Activated CD4-positive, alpha-beta T cell treated with anti-CD3 and anti-CD28 coated beads, Interleukin-2, amount 10 ng/mL, durations not matched to agents 24 days and 14 days (primary cell): ENCODE data around the gene LTBP1. TPM values are rescaled to one million over a fixed set of nuclear protein-coding genes. Genes with fewer than 3 reads are reported as not detected.

Experiments used
- DNase-seq: peaks from one replicate; pipeline ENCODE4 v3.0.0; 2022
- H3K27ac Mint-ChIP-seq: one replicate; pipeline ENCODE4 v1.8.0; 2022; ENCODE audit warnings: mild to moderate bottlenecking, mixed read lengths
- H3K27me3 Mint-ChIP-seq: one replicate; pipeline ENCODE4 v1.8.0; 2022; ENCODE audit warnings: mixed read lengths
- H3K36me3 Mint-ChIP-seq: one replicate; pipeline ENCODE4 v1.8.0; 2022; ENCODE audit warnings: low read depth, mild to moderate bottlenecking, mixed read lengths
- H3K4me1 Mint-ChIP-seq: one replicate; pipeline ENCODE4 v1.8.0; 2021; ENCODE audit warnings: mixed read lengths
- H3K4me3 Mint-ChIP-seq: one replicate; pipeline ENCODE4 v1.8.0; 2022; ENCODE audit warnings: mild to moderate bottlenecking, moderate library complexity, mixed read lengths
- H3K9me3 Mint-ChIP-seq: one replicate; pipeline ENCODE4 v1.8.0; 2021; ENCODE audit warnings: mixed read lengths
- intact Hi-C: fragments of 100-400 bp; cut with micrococcal nuclease; formaldehyde crosslinking; loops from one replicate; pipeline ENCODE4 v1.15.1; 2023
- total RNA-seq: library from RNA; stranded (reverse); gene quantifications from 2 replicates; pipeline ENCODE4 v1.2.3, GENCODE V29; 2022

Gene LTBP1
- total RNA-seq, 1 donor from 2014 or later, result 0.21 TPM

GRCh38 chr2:33018271-33018670 is 71.5 kb downstream of the LTBP1 start:
- Mint-ChIP-seq H3K9me3 (no peaks in the 10 kb centered on the region), H3K36me3 (no peaks in the 10 kb centered on the region), H3K4me1 (peaks cover 2% of the 10 kb centered on the region), H3K27me3 (peaks cover 17% of the 10 kb centered on the region), H3K27ac (no peak overlapping the region), H3K4me3 (no peak overlapping the region)
- DNase-seq, result no peak
- intact Hi-C loops, result no loop called here

- H3K9me3 Mint-ChIP-seq, result peaks cover 5% of the 10 kb centered on the region
- DNase-seq, result no peak
- peaks cover 29% of the 10 kb centered on the region for H3K27me3 Mint-ChIP-seq
- H3K4me1 Mint-ChIP-seq, result peaks cover 3% of the 10 kb centered on the region
- H3K27ac Mint-ChIP-seq, result no peak overlapping the region
- no peaks in the 10 kb centered on the region for H3K36me3 Mint-ChIP-seq
- intact Hi-C loops, result no loop called here
- H3K4me3 Mint-ChIP-seq, result no peak overlapping the region
Observed at GRCh38 chr2:33019796-33020195, 73.0 kb downstream of the LTBP1 start.

GRCh38 chr2:33020883-33021282 is 74.1 kb downstream of the LTBP1 start:
- intact Hi-C loops, result no loop called here
- H3K4me1 Mint-ChIP-seq, result peaks cover 3% of the 10 kb centered on the region
- H3K27me3 Mint-ChIP-seq, result peaks cover 31% of the 10 kb centered on the region
- no peak overlapping the region for H3K27ac Mint-ChIP-seq
- peaks cover 5% of the 10 kb centered on the region for H3K9me3 Mint-ChIP-seq
- no peak for DNase-seq
- no peak overlapping the region for H3K4me3 Mint-ChIP-seq
- no peaks in the 10 kb centered on the region for H3K36me3 Mint-ChIP-seq

- Mint-ChIP-seq H3K27me3 (peaks cover 31% of the 10 kb centered on the region), H3K27ac (no peak overlapping the region), H3K9me3 (peaks cover 5% of the 10 kb centered on the region), H3K36me3 (no peaks in the 10 kb centered on the region), H3K4me1 (peaks cover 3% of the 10 kb centered on the region), H3K4me3 (no peak overlapping the region)
- DNase-seq, result no peak
- intact Hi-C loops, result no loop called here
Observed at GRCh38 chr2:33021542-33022227, 74.9 kb downstream of the LTBP1 start.

GRCh38 chr2:33022395-33022985 is 75.7 kb downstream of the LTBP1 start:
- H3K27me3 Mint-ChIP-seq, result peaks cover 31% of the 10 kb centered on the region
- intact Hi-C loops, result no loop called here
- peaks cover 3% of the 10 kb centered on the region for H3K4me1 Mint-ChIP-seq

GRCh38 chr2:33022989-33023727 is 76.4 kb downstream of the LTBP1 start:
- no peak overlapping the region for H3K27ac Mint-ChIP-seq
- no peak overlapping the region for H3K4me3 Mint-ChIP-seq
- intact Hi-C loops, result no loop called here
- H3K9me3 Mint-ChIP-seq, result peaks cover 5% of the 10 kb centered on the region
- H3K4me1 Mint-ChIP-seq, result peaks cover 3% of the 10 kb centered on the region
- H3K27me3 Mint-ChIP-seq, result peaks cover 31% of the 10 kb centered on the region
- H3K36me3 Mint-ChIP-seq, result no peaks in the 10 kb centered on the region
- no peak for DNase-seq

More at GRCh38 chr2:33022395-33022985, 75.7 kb downstream of the LTBP1 start:
- H3K4me3 Mint-ChIP-seq, result no peak overlapping the region
- no peak for DNase-seq
- H3K27ac Mint-ChIP-seq, result no peak overlapping the region
- H3K36me3 Mint-ChIP-seq, result no peaks in the 10 kb centered on the region
- H3K9me3 Mint-ChIP-seq, result peaks cover 5% of the 10 kb centered on the region

- peaks cover 31% of the 10 kb centered on the region for H3K27me3 Mint-ChIP-seq
- H3K9me3 Mint-ChIP-seq, result peaks cover 5% of the 10 kb centered on the region
- H3K36me3 Mint-ChIP-seq, result no peaks in the 10 kb centered on the region
- peaks cover 3% of the 10 kb centered on the region for H3K4me1 Mint-ChIP-seq
- intact Hi-C loops, result no loop called here
- H3K27ac Mint-ChIP-seq, result no peak overlapping the region
- no peak overlapping the region for H3K4me3 Mint-ChIP-seq
- DNase-seq, result no peak
Observed at GRCh38 chr2:33023728-33024500, 77.2 kb downstream of the LTBP1 start.

- Mint-ChIP-seq H3K36me3 (no peaks in the 10 kb centered on the region), H3K27ac (no peak overlapping the region), H3K9me3 (peaks cover 5% of the 10 kb centered on the region), H3K4me3 (no peak overlapping the region), H3K4me1 (peaks cover 3% of the 10 kb centered on the region), H3K27me3 (peaks cover 31% of the 10 kb centered on the region)
- no peak for DNase-seq
- intact Hi-C loops, result no loop called here
Observed at GRCh38 chr2:33024758-33025157, 78.0 kb downstream of the LTBP1 start.

GRCh38 chr2:33029459-33029858 is 82.7 kb downstream of the LTBP1 start:
- no peak overlapping the region for H3K4me3 Mint-ChIP-seq
- no peaks in the 10 kb centered on the region for H3K36me3 Mint-ChIP-seq
- no peaks in the 10 kb centered on the region for H3K4me1 Mint-ChIP-seq
- H3K9me3 Mint-ChIP-seq, result no peaks in the 10 kb centered on the region
- no peak overlapping the region for H3K27ac Mint-ChIP-seq
- intact Hi-C loops, result no loop called here
- no peak for DNase-seq
- peaks cover 4% of the 10 kb centered on the region for H3K27me3 Mint-ChIP-seq

GRCh38 chr2:33029926-33030325 is 83.2 kb downstream of the LTBP1 start:
- Mint-ChIP-seq H3K27ac (no peak overlapping the region), H3K27me3 (peaks cover 3% of the 10 kb centered on the region), H3K4me3 (no peak overlapping the region), H3K9me3 (no peaks in the 10 kb centered on the region), H3K36me3 (no peaks in the 10 kb centered on the region), H3K4me1 (no peaks in the 10 kb centered on the region)
- DNase-seq, result no peak
- intact Hi-C loops, result no loop called here

- Mint-ChIP-seq H3K27me3 (peaks cover 3% of the 10 kb centered on the region), H3K27ac (no peak overlapping the region), H3K9me3 (no peaks in the 10 kb centered on the region), H3K4me1 (no peaks in the 10 kb centered on the region), H3K36me3 (no peaks in the 10 kb centered on the region), H3K4me3 (no peak overlapping the region)
- no peak for DNase-seq
- intact Hi-C loops, result no loop called here
Observed at GRCh38 chr2:33030326-33030725, 83.6 kb downstream of the LTBP1 start.

- H3K9me3 Mint-ChIP-seq, result no peaks in the 10 kb centered on the region
Observed at GRCh38 chr2:33032245-33032644, 85.5 kb downstream of the LTBP1 start.

GRCh38 chr2:33033606-33034081 is 86.9 kb downstream of the LTBP1 start:
- H3K36me3 Mint-ChIP-seq, result no peaks in the 10 kb centered on the region
- H3K4me3 Mint-ChIP-seq, result no peak overlapping the region
- H3K4me1 Mint-ChIP-seq, result no peaks in the 10 kb centered on the region
- H3K27ac Mint-ChIP-seq, result no peak overlapping the region
- no peak for DNase-seq
- no peaks in the 10 kb centered on the region for H3K9me3 Mint-ChIP-seq
- H3K27me3 Mint-ChIP-seq, result peaks cover 1% of the 10 kb centered on the region
- intact Hi-C loops, result loop anchor here (2.0 kb wide), 1 partner anchor 339 kb away; no protein-coding TSS in a partner anchor

More at GRCh38 chr2:33032245-33032644, 85.5 kb downstream of the LTBP1 start:
- Mint-ChIP-seq H3K27ac (no peak overlapping the region), H3K4me1 (no peaks in the 10 kb centered on the region), H3K4me3 (no peak overlapping the region), H3K36me3 (no peaks in the 10 kb centered on the region), H3K27me3 (peaks cover 1% of the 10 kb centered on the region)
- DNase-seq, result no peak
- intact Hi-C loops, result no loop called here
